ENCODE results near the gene APOD. TPM values are rescaled to one million over a fixed set of nuclear protein-coding genes. Genes with fewer than 3 reads are reported as not detected.

The APOD gene
- total RNA-seq, 1 experiment from 2014 or later: not detected

DNA sequence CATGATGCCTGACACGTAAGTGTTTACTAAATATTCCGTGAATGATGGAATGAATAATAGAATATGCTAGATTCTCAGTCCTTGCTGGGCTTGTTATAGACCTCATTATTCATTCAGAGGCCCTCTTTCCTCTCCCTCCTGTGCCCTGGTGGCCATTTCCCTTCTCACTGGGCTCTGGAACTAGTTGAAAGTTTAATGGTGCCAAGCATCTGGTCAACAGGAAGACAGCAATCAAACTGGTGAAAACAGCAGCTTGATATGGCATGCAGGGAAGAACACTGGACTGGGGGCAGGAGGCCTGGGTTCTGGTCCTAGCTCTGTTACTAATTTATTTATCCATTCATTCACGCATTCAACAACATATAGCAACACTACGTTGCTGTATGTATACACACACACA lies 3.7 kb upstream of the APOD start:
- Histone ChIP-seq H3K27ac (ENCODE audit: insufficient read length, low read depth, low read length) (no peak overlapping the region), H3K18ac (ENCODE audit: insufficient read length, low read depth, low read length) (no peak overlapping the region), H4K8ac (replicated peaks; ENCODE audit: insufficient read length, low read depth, low read length) (no peak overlapping the region), H3K9ac (ENCODE audit: extremely low read depth, insufficient read length, low read length) (no peak overlapping the region), H3K23me2 (ENCODE audit: insufficient read length, low read depth, low read length, poor library complexity, severe bottlenecking) (no peaks in the 10 kb centered on the region), H2BK120ac (ENCODE audit: low read depth, low read length, poor library complexity, severe bottlenecking) (no peak overlapping the region), H2BK12ac (ENCODE audit: insufficient read length, low read depth, low read length) (no peak overlapping the region), H3K79me1 (ENCODE audit: insufficient read depth, low read depth, low read length, poor library complexity, severe bottlenecking) (no peaks in the 10 kb centered on the region), H2AK5ac (ENCODE audit: insufficient read length, low read length) (no peak overlapping the region), H3K4me2 (ENCODE audit: insufficient read depth, insufficient read length, low read length) (no peak overlapping the region), H2BK20ac (ENCODE audit: low read depth, low read length, poor library complexity, severe bottlenecking) (no peak overlapping the region), H4K91ac (ENCODE audit: insufficient read length, low read depth, low read length) (no peak overlapping the region), H3K14ac (ENCODE audit: insufficient read depth, low read length) (no peak overlapping the region), H3K23ac (ENCODE audit: insufficient read length, low read depth, low read length) (no peak overlapping the region), H3K56ac (ENCODE audit: insufficient read length, low read depth, low read length) (no peak overlapping the region), H2BK15ac (ENCODE audit: low read depth, low read length) (no peak overlapping the region), H4K20me1 (ENCODE audit: control insufficient read depth, insufficient read depth, insufficient read length) (no peaks in the 10 kb centered on the region), H3K4me1 (ENCODE audit: insufficient read depth, low read length) (no peaks in the 10 kb centered on the region), H4K5ac (ENCODE audit: insufficient read length, low read depth, low read length) (no peak overlapping the region), H3K4ac (ENCODE audit: low read depth, low read length) (no peak overlapping the region), H3K79me2 (ENCODE audit: insufficient read depth, low read length) (no peaks in the 10 kb centered on the region), H2BK5ac (ENCODE audit: insufficient read length, low read length) (no peak overlapping the region), H3K27me3 (ENCODE audit: insufficient read depth, low read length) (no peaks in the 10 kb centered on the region), H3T11ph (ENCODE audit: low read length) (no peak overlapping the region), H2AFZ (ENCODE audit: low read length) (no peak overlapping the region), H3K9me3 (ENCODE audit: control insufficient read depth, low read depth, low read length) (no peaks in the 10 kb centered on the region)
- TF ChIP-seq, protein P1, sequence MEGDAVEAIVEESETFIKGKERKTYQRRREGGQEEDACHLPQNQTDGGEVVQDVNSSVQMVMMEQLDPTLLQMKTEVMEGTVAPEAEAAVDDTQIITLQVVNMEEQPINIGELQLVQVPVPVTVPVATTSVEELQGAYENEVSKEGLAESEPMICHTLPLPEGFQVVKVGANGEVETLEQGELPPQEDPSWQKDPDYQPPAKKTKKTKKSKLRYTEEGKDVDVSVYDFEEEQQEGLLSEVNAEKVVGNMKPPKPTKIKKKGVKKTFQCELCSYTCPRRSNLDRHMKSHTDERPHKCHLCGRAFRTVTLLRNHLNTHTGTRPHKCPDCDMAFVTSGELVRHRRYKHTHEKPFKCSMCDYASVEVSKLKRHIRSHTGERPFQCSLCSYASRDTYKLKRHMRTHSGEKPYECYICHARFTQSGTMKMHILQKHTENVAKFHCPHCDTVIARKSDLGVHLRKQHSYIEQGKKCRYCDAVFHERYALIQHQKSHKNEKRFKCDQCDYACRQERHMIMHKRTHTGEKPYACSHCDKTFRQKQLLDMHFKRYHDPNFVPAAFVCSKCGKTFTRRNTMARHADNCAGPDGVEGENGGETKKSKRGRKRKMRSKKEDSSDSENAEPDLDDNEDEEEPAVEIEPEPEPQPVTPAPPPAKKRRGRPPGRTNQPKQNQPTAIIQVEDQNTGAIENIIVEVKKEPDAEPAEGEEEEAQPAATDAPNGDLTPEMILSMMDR (conservative IDR thresholded peaks at IDR 0.05): no peak
- Mint-ChIP-seq H3K27ac (no peak overlapping the region), H3K36me3 (ENCODE audit: insufficient read depth in 1 of 3, low read depth in 3 of 3) (no peaks in the 10 kb centered on the region), H3K4me1 (peaks cover 3 to 4% of the 10 kb centered on the region in 2 experiments; a peak in 3 of 4 replicates), H3K9me3 (0 out of 5 replicates have a peak, but pooled peaks cover 0 to 3% of the 10 kb centered on the region in 2 experiments), H3K27me3 (ENCODE audit: low read depth) (peaks cover 3% of the 10 kb centered on the region), H3K4me3 (no peak overlapping the region)
- DNase-seq: no peak
- WGBS (ENCODE audit: extremely low coverage, insufficient read length, low lambda C conversion rate): no CpG with 5 or more reads among the region's 4 CpGs
